Anterior cingulate cortex (tissue), 58 donors: ENCODE results near the gene TENM4.
A peak's percentile ranks its signal among the peaks of the same experiment; 100 is the strongest.

Experiments used
- DNase-seq, 58 donors: peaks; one replicate each; lab custom pipeline; 2025; lab: John Stamatoyannopoulos, UW

The TENM4 gene

GRCh38 chr11:78714539-78714938 is 726.3 kb downstream of the TENM4 start:
- no peak for DNase-seq

GRCh38 chr11:78711735-78712134 is 729.1 kb downstream of the TENM4 start:
- no peak for DNase-seq

- DNase-seq: no peak
Observed at GRCh38 chr11:78710417-78710816, 730.4 kb downstream of the TENM4 start.

- no peak for DNase-seq
Observed at GRCh38 chr11:78708388-78708787, 732.4 kb downstream of the TENM4 start.

- DNase-seq: peak in 2 of 58 donors; percentile 9
Observed at GRCh38 chr11:78706551-78706950, 734.3 kb downstream of the TENM4 start.

- no peak for DNase-seq
Observed at GRCh38 chr11:78704811-78705210, 736.0 kb downstream of the TENM4 start.

- DNase-seq: no peak
Observed at GRCh38 chr11:78699609-78700135, 741.2 kb downstream of the TENM4 start.

GRCh38 chr11:78698612-78699011 is 742.2 kb downstream of the TENM4 start:
- no peak for DNase-seq

GRCh38 chr11:78696177-78696576 is 744.7 kb downstream of the TENM4 start:
- no peak for DNase-seq

GRCh38 chr11:78694152-78694551 is 746.7 kb downstream of the TENM4 start:
- DNase-seq: no peak

GRCh38 chr11:78691215-78691614 is 749.6 kb downstream of the TENM4 start:
- DNase-seq: peak in 8 of 58 donors; percentile 5 to 53 (median 29)

- no peak for DNase-seq
Observed at GRCh38 chr11:78690352-78690987, 750.4 kb downstream of the TENM4 start.

- no peak for DNase-seq
Observed at GRCh38 chr11:78689585-78690153, 751.2 kb downstream of the TENM4 start.

- DNase-seq: no peak
Observed at GRCh38 chr11:78689101-78689500, 751.7 kb downstream of the TENM4 start.

GRCh38 chr11:78688460-78688859 is 752.4 kb downstream of the TENM4 start:
- no peak for DNase-seq

GRCh38 chr11:78685156-78685555 is 755.7 kb downstream of the TENM4 start:
- no peak for DNase-seq

- no peak for DNase-seq
Observed at GRCh38 chr11:78684377-78684776, 756.5 kb downstream of the TENM4 start.

GRCh38 chr11:78683774-78684173 is 757.1 kb downstream of the TENM4 start:
- no peak for DNase-seq

- DNase-seq: peak in 1 of 58 donors; percentile 20
Observed at GRCh38 chr11:78676026-78676557, 764.7 kb downstream of the TENM4 start.

- DNase-seq: no peak
Observed at GRCh38 chr11:78672850-78673620, 767.8 kb downstream of the TENM4 start.

GRCh38 chr11:78669249-78669648 is 771.6 kb downstream of the TENM4 start:
- DNase-seq: no peak
